Naive thymus-derived CD4-positive, alpha-beta T cell (primary cell): Measurements from ENCODE around the gene NID1. TPM values are rescaled to one million over a fixed set of nuclear protein-coding genes. Genes with fewer than 3 reads are reported as not detected.

Source experiments
- ATAC-seq: fragments of 150-1000 bp; cut with Tn5 transposase; 2 replicates; pipeline ENCODE4 v1.10.0; 2021; ENCODE audit warnings: mild to moderate bottlenecking, moderate library complexity
- CTCF ChIA-PET: fragments of 350-600 bp; sonication (Branson Sonifier 250); formaldehyde crosslinking; loops from one replicate; lab custom pipeline; 2021; ENCODE audit warnings: antibody characterized with exemption; lab: Charles Lee
- POLR2A ChIA-PET: fragments of 350-600 bp; sonication (Branson Sonifier 250); formaldehyde crosslinking; loops from one replicate; lab custom pipeline; 2021; ENCODE audit warnings: antibody characterized with exemption, inconsistent platforms; lab: Charles Lee
- DNase-seq, 9 donors: peaks; one replicate each; pipeline versions ENCODE4 v3.0.0 to v3.0.0-alpha.2; 2020 to 2022; ENCODE audit warnings: mixed read lengths in 1 of 9
- H3K27ac ChIP-seq: one replicate; pipeline ENCODE4 v1.7.0; 2013; ENCODE audit warnings: mild to moderate bottlenecking, low read depth, low read length, moderate library complexity
- H3K27me3 ChIP-seq, 2 donors: one replicate each; pipeline ENCODE4 v1.7.0; 2013; ENCODE audit warnings: low read length in 2 of 2, mild to moderate bottlenecking in 2 of 2, moderate library complexity in 2 of 2; ENCODE audit not compliant: control insufficient read depth in 2 of 2, insufficient read depth in 2 of 2
- H3K36me3 ChIP-seq, 3 experiments: 1 replicate in 2 of 3; 2 replicates in 1 of 3; pipeline ENCODE4 v1.7.0; 2013; ENCODE audit warnings: low read length in 3 of 3, mild to moderate bottlenecking in 3 of 3, moderate library complexity in 1 of 3; ENCODE audit not compliant: insufficient read depth in 3 of 3, control insufficient read depth in 2 of 3
- H3K4me1 ChIP-seq, 2 donors: one replicate each; pipeline ENCODE4 v1.7.0; 2013; ENCODE audit warnings: low read length in 2 of 2, mild to moderate bottlenecking in 2 of 2, moderate library complexity in 1 of 2; ENCODE audit not compliant: control insufficient read depth in 2 of 2, insufficient read depth in 2 of 2
- H3K4me3 ChIP-seq: 2 replicates; pipeline ENCODE4 v1.7.0; 2013; ENCODE audit warnings: mild to moderate bottlenecking, low read length
- H3K9me3 ChIP-seq, 3 experiments: 1 replicate in 2 of 3; 2 replicates in 1 of 3; pipeline ENCODE4 v1.7.0; 2013; ENCODE audit warnings: low read length in 3 of 3; ENCODE audit not compliant: control insufficient read depth in 2 of 3
- H3K27ac Mint-ChIP-seq, 9 donors: one replicate each; pipeline ENCODE4 v1.8.0; 2020 to 2022; ENCODE audit warnings: mixed read lengths in 9 of 9, mild to moderate bottlenecking in 8 of 9, moderate library complexity in 5 of 9, inconsistent platforms in 2 of 9
- H3K27me3 Mint-ChIP-seq, 5 donors: one replicate each; pipeline ENCODE4 v1.8.0; 2021 to 2022; ENCODE audit warnings: mixed read lengths in 5 of 5, mild to moderate bottlenecking in 1 of 5
- H3K36me3 Mint-ChIP-seq, 5 donors: one replicate each; pipeline ENCODE4 v1.8.0; 2020 to 2022; ENCODE audit warnings: mixed read lengths in 5 of 5, mild to moderate bottlenecking in 3 of 5, inconsistent platforms in 1 of 5
- H3K4me1 Mint-ChIP-seq, 7 donors: one replicate each; pipeline ENCODE4 v1.8.0; 2020 to 2022; ENCODE audit warnings: mixed read lengths in 7 of 7, mild to moderate bottlenecking in 3 of 7, inconsistent platforms in 1 of 7
- H3K4me3 Mint-ChIP-seq, 10 donors: one replicate each; pipeline ENCODE4 v1.8.0; 2020 to 2022; ENCODE audit warnings: mild to moderate bottlenecking in 10 of 10, mixed read lengths in 10 of 10, moderate library complexity in 6 of 10, inconsistent platforms in 2 of 10
- H3K9me3 Mint-ChIP-seq, 11 donors: one replicate each; pipeline ENCODE4 v1.8.0; 2020 to 2022; ENCODE audit warnings: mixed read lengths in 11 of 11, mild to moderate bottlenecking in 4 of 11, inconsistent platforms in 1 of 11, moderate library complexity in 1 of 11
- intact Hi-C, 2 donors: fragments of 100-400 bp; cut with micrococcal nuclease; formaldehyde crosslinking; loops; one replicate each; pipeline ENCODE4 v1.15.1; 2023
- polyA plus RNA-seq, 2 donors: library from polyadenylated mRNA; unstranded; fragments of 300-500 nt; fragmentation: Illumina TruSeq; gene quantifications; one replicate each; pipeline ENCODE4 v1.2.3, GENCODE V29; 2021
- total RNA-seq, 6 experiments: library from RNA in 5 of 6; stranded (reverse) in 5 of 6; gene quantifications; 1 replicate in 5 of 6; 2 replicates in 1 of 6; pipeline ENCODE4 v1.2.3 and lab custom pipeline; 2021 to 2026

NID1 gene
- total and polyA plus RNA-seq, 7 experiments from 2014 or later, result 0.11 to 6.2 (median 0.22) TPM; not detected in 2

DNA sequence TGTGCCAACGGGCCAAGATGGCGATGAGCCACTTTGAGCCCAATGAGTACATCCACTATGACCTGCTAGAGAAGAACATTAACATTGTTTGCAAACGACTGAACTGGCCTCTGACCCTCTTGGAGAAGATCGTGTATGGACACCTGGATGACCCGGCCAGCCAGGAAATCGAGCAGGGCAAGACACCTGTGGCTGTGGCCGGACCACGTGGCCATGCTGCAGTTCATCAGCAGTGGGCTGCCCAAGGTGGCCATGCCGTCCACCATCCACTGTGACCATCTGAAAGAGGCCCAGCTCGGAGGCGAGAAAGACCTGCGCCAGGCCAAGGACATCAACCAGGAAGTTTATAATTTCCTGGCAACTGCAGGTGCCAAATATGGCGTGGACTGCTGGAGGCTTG, 45.2 kb upstream of the NID1 start:
- H3K4me1 Mint-ChIP-seq, result peaks cover 0 to 6% (median 0%) of the 10 kb centered on the region in 7 donors
- CTCF ChIA-PET, result interaction anchor here (0.6 kb wide), 1 partner anchor 20 kb away, joined by 3 read pairs; no protein-coding TSS in a partner anchor
- H3K36me3 Mint-ChIP-seq, result no peaks in the 10 kb centered on the region
- H3K4me3 ChIP-seq, result no peak overlapping the region
- no peaks in the 10 kb centered on the region for H3K4me1 ChIP-seq
- POLR2A ChIA-PET, result no interaction called here
- no peak overlapping the region for H3K4me3 Mint-ChIP-seq
- H3K9me3 ChIP-seq, result no peaks in the 10 kb centered on the region
- H3K36me3 ChIP-seq, result no peaks in the 10 kb centered on the region
- no peak overlapping the region for H3K27ac Mint-ChIP-seq
- intact Hi-C loops, result no loop called here
- H3K27me3 Mint-ChIP-seq, result peaks cover 0 to 2% (median 0%) of the 10 kb centered on the region in 5 donors
- H3K9me3 Mint-ChIP-seq, result peaks cover 0 to 1% (median 0%) of the 10 kb centered on the region in 11 donors
- H3K27me3 ChIP-seq, result no peaks in the 10 kb centered on the region
- no peak for DNase-seq
- ATAC-seq, result no peak
- no peak overlapping the region for H3K27ac ChIP-seq

DNA sequence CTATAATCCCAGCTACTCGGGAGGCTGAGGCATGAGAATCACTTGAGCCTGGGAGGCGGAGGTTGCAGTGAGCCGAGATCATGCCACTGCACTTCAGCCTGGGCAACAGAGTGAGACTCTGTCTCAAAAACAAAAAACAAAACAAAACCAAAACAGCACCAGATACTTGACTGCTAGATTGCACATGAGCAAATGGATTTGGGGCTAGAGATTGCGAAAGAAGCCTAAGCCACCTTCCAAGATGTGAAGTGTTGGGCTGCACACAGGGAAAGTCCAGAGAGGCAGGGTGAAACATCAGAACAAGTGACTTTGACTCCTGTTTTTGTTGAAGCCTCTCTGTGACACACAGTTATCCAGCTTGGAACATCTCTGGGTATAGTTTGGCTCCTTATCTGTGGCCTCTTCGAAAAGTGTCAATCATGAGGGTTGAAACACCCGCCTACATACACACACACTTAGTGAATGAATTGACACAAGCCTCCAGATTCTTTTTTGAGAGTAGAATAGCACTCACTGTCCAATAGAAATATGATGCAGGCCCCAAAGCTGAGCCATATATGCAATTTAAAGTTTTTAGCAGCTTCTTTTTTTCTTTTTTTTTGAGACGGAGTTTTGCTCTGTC, 43.2 kb upstream of the NID1 start:
- Mint-ChIP-seq H3K4me3 (no peak overlapping the region), H3K4me1 (peaks cover 0 to 9% (median 4%) of the 10 kb centered on the region in 7 donors), H3K9me3 (no peaks in the 10 kb centered on the region), H3K27me3 (peaks cover 0 to 3% (median 0%) of the 10 kb centered on the region in 5 donors), H3K36me3 (no peaks in the 10 kb centered on the region), H3K27ac (no peak overlapping the region)
- no peak overlapping the region for H3K4me3 ChIP-seq
- intact Hi-C loops, result loop anchor here (5.0 to 10.0 kb wide), 5 partner anchors 174 to 1697 kb away; partner anchors contain the start of genes ERO1B (in 1 of the 2) and HEATR1 (in 1 of the 2)
- H3K4me1 ChIP-seq, result no peaks in the 10 kb centered on the region
- ATAC-seq (no peak), DNase-seq (no peak)
- H3K27ac ChIP-seq, result no peak overlapping the region
- H3K27me3 ChIP-seq, result no peaks in the 10 kb centered on the region
- ChIA-PET CTCF (interaction anchor here (0.6 to 1.4 kb wide), 5 partner anchors 25 to 382 kb away, joined by 3 to 9 read pairs (median 3); no protein-coding TSS in a partner anchor), POLR2A (no interaction called here)
- H3K36me3 ChIP-seq, result no peaks in the 10 kb centered on the region
- no peaks in the 10 kb centered on the region for H3K9me3 ChIP-seq

DNA sequence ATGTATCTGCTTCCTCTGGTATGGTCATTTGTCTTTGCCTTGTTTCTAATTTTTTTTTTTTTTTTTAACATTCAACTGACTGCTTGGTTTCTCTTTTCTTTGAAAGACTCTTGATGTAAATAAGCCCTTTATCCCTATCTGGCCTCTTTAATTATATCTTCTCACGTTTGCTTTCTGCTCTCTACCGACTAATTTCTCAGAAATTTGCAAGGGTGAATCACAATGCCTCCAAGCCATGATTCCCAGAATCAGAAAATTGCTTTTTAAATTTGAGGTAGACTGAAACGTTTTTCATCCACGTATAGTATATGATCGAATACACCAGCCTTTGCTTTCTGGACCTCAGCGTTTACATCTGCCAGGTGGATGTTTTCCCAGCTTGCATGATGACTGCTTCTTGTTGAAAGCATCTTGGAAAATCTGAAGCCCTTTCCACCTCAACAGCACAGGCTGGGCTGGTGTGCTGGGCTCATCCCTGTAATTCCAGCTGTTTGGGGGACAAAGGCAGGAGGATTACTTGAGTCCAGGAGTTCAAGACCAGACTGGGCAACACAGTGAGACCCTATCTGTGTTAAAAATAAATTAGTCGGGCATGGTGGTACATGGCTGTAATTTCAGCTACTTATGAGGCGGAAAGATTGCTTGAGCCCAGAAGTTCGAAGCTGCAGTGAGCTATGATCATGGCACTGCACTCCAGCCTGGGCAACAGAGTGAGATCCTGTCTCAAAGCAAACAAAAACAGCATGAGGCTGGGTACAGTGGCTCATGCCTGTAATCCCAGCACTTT, 42.4 kb upstream of the NID1 start:
- H3K4me1 ChIP-seq, result no peaks in the 10 kb centered on the region
- H3K4me3 Mint-ChIP-seq, result no peak overlapping the region
- no peaks in the 10 kb centered on the region for H3K36me3 ChIP-seq
- H3K27ac Mint-ChIP-seq, result no peak overlapping the region
- ChIA-PET POLR2A (no interaction called here), CTCF (interaction anchor here (0.6 to 2.2 kb wide), 4 partner anchors 33 to 384 kb away, joined by 3 to 9 read pairs (median 4); no protein-coding TSS in a partner anchor)
- no peak for ATAC-seq
- H3K9me3 ChIP-seq, result no peaks in the 10 kb centered on the region
- peaks cover 0 to 3% (median 0%) of the 10 kb centered on the region in 5 donors for H3K27me3 Mint-ChIP-seq
- DNase-seq, result no peak
- H3K4me1 Mint-ChIP-seq, result peaks cover 0 to 9% (median 4%) of the 10 kb centered on the region in 7 donors
- no peak overlapping the region for H3K27ac ChIP-seq
- no peaks in the 10 kb centered on the region for H3K27me3 ChIP-seq
- H3K36me3 Mint-ChIP-seq, result no peaks in the 10 kb centered on the region
- no peak overlapping the region for H3K4me3 ChIP-seq
- intact Hi-C loops, result loop anchor here (5.0 to 10.0 kb wide), 5 partner anchors 175 to 1697 kb away; partner anchors contain the start of genes ERO1B (in 1 of the 2) and HEATR1 (in 1 of the 2)
- H3K9me3 Mint-ChIP-seq, result no peaks in the 10 kb centered on the region

DNA sequence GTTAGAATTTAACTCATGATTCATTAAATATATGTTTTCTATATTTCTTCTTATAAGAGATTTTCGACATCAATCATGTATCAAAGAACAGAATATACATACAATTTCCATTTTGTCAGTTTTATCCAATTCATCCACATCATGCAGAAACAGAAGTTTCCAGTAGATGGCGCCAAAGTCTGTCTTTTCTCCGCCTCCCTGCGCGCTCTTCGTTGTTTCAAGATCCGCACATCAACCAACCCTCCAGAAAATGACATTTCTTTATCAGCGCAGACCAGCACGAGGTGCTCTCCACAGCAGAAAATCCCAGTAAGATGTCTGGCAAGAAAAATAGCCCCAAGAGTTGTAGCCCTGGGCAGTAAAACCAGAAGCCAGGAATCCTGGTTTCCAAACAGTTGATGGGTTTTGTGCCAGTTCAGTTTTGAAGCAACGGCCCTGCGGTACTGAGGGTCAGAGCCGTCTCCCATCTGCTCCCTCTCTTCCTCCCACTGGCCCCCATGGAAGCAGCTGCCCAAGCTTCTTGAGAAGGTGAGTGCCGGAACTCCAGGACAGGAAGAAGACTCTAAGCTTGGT, 38.8 kb upstream of the NID1 start:
- Mint-ChIP-seq H3K27me3 (peaks cover 0 to 4% (median 0%) of the 10 kb centered on the region in 5 donors), H3K27ac (no peak overlapping the region), H3K9me3 (no peaks in the 10 kb centered on the region), H3K4me3 (peak overlapping the region in 1 of 10 donors; percentile 12), H3K36me3 (no peaks in the 10 kb centered on the region), H3K4me1 (peaks cover 0 to 9% (median 3%) of the 10 kb centered on the region in 7 donors)
- CTCF ChIA-PET, result interaction anchor here (0.6 to 0.8 kb wide), 2 partner anchors 383 to 1213 kb away, joined by 3 read pairs; no protein-coding TSS in a partner anchor
- ATAC-seq (peak; percentile 74), DNase-seq (peak; percentile 26 to 69 (median 51))
- intact Hi-C loops, result loop anchor here (1.0 to 10.0 kb wide), 8 partner anchors 387 to 1701 kb away; partner anchors contain the start of gene HEATR1 (in 1 of the 2)
- Histone ChIP-seq H3K27ac (no peak overlapping the region), H3K9me3 (no peaks in the 10 kb centered on the region), H3K27me3 (no peaks in the 10 kb centered on the region), H3K36me3 (no peaks in the 10 kb centered on the region), H3K4me3 (no peak overlapping the region), H3K4me1 (no peaks in the 10 kb centered on the region)
- POLR2A ChIA-PET, result no interaction called here

DNA sequence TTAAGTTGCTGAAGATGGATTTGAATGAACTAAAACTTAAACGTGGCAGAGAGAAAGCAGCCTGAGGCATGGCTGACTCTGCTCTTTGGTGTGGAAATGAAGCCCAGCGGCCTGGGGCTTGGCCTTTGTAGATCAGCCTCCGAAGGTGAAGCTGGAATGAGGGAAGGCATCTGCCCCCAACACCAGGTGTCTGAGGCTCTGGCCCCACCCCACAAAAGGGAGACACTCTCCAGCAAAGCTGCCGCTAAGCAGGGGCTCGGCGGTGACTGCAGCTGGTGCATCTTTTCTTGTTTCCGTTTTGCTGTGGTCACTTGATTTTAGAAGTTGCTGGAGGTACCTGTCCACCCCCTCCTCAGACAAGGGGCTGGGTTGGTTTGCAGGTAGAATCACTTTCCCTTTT, 38.2 kb upstream of the NID1 start:
- intact Hi-C loops, result loop anchor here (1.0 to 10.0 kb wide), 8 partner anchors 387 to 1702 kb away; partner anchors contain the start of gene HEATR1 (in 1 of the 2)
- peaks cover 0 to 4% (median 0%) of the 10 kb centered on the region in 5 donors for H3K27me3 Mint-ChIP-seq
- no peak for DNase-seq
- H3K4me3 Mint-ChIP-seq, result no peak overlapping the region
- no peaks in the 10 kb centered on the region for H3K4me1 ChIP-seq
- no peaks in the 10 kb centered on the region for H3K27me3 ChIP-seq
- POLR2A ChIA-PET, result no interaction called here
- no peak overlapping the region for H3K27ac ChIP-seq
- H3K4me3 ChIP-seq, result no peak overlapping the region
- CTCF ChIA-PET, result no interaction called here
- no peaks in the 10 kb centered on the region for H3K36me3 ChIP-seq
- no peaks in the 10 kb centered on the region for H3K9me3 ChIP-seq
- H3K36me3 Mint-ChIP-seq, result no peaks in the 10 kb centered on the region
- no peak overlapping the region for H3K27ac Mint-ChIP-seq
- ATAC-seq, result no peak
- H3K4me1 Mint-ChIP-seq, result peaks cover 0 to 9% (median 3%) of the 10 kb centered on the region in 7 donors
- no peaks in the 10 kb centered on the region for H3K9me3 Mint-ChIP-seq

DNA sequence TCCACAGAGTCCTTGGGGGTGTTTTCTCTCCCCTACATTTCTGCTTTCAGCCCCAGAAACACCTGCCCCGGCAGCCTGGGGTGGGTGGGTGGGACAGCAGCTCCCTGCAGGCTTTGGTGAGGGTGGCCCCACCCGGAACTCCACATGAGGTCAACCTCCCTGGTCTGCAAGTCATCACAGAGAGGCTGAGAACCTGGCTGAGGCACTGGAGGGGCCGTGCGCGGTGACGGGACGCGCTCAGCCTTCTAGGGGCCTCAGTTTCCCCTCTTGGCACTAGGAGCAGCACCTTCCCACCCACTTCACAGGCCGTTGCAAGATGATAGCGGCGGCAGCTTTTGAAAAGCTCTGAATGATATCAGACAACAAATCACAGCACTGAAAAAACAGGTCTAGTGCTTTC, 37.7 kb upstream of the NID1 start:
- intact Hi-C loops, result loop anchor here (1.0 to 10.0 kb wide), 8 partner anchors 388 to 1702 kb away; partner anchors contain the start of gene HEATR1 (in 1 of the 2)
- ATAC-seq, result no peak
- Mint-ChIP-seq H3K4me1 (peaks cover 0 to 9% (median 3%) of the 10 kb centered on the region in 7 donors), H3K9me3 (no peaks in the 10 kb centered on the region), H3K36me3 (no peaks in the 10 kb centered on the region), H3K4me3 (no peak overlapping the region), H3K27ac (no peak overlapping the region), H3K27me3 (peaks cover 0 to 4% (median 0%) of the 10 kb centered on the region in 5 donors)
- H3K9me3 ChIP-seq, result no peaks in the 10 kb centered on the region
- CTCF ChIA-PET, result no interaction called here
- H3K27me3 ChIP-seq, result no peaks in the 10 kb centered on the region
- H3K27ac ChIP-seq, result no peak overlapping the region
- no peak overlapping the region for H3K4me3 ChIP-seq
- no peaks in the 10 kb centered on the region for H3K36me3 ChIP-seq
- no peaks in the 10 kb centered on the region for H3K4me1 ChIP-seq
- POLR2A ChIA-PET, result no interaction called here
- DNase-seq, result no peak
